Stimulated activated CD4-positive, alpha-beta T cell treated with anti-CD3 and anti-CD28 coated beads, Interleukin-15, amount 100 ng/mL, for 24 hours (primary cell): ENCODE results near the gene MIER1.
A peak's percentile ranks its signal among the peaks of the same experiment; 100 is the strongest.
"Not testable (repeated sequence)": the region's sequence is repeated elsewhere in the genome, so short reads cannot be mapped to it uniquely, and the experiment has no call there.

Experiments used
- DNase-seq: peaks from one replicate; pipeline ENCODE4 v3.0.0-alpha.2; 2020

The MIER1 gene

DNA sequence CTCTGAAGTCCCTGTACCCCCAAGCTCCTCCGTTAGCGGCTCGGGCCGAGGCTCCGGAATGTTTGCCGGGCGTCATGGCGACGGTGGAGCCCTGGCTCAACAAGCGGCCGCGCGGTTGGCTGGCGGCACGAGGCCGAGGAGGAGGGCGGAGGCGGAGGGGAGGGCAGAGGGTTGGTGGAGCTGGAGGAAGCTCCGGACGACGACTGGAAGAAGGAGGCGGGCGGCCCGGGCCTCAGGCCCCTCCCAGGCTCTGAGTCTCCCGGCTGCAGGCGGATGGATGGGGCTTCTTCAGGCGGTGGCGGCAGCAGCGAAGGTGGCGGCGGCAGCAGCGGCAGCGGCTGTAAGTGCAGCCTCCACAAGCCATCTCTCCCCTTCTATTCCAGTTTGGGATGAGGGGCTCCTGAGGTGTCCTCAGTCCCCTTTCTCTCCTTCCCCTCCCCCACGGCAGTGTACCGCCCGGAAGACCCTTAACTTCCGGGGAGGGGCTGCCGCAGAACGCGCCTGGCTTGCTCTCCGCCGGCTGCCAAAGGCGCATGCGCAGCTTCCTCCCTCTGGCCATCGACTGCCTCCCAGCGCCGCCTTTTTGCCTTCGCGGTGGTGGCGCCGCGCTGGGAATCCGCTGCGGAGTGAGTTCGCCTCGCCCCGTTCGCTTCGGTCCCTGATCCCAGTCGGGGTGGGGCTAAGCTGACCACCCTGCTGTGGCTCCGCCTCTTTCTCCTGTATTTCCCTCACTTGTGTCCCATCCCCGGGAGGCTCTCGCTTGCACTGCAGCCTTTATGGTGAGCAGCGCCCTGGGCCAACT lies at the start of gene MIER1, which contains the start of gene DNAI4:
TSS of gene MIER1 (plus strand) at position 235 of the 802 bp plus-strand sequence. CDS start at position 274, 39 bp downstream.
TSS of gene DNAI4 (minus strand) at position 101 of the 802 bp plus-strand sequence. CDS start at position 76, 25 bp downstream.
- DNase-seq = peak; percentile 99

DNA sequence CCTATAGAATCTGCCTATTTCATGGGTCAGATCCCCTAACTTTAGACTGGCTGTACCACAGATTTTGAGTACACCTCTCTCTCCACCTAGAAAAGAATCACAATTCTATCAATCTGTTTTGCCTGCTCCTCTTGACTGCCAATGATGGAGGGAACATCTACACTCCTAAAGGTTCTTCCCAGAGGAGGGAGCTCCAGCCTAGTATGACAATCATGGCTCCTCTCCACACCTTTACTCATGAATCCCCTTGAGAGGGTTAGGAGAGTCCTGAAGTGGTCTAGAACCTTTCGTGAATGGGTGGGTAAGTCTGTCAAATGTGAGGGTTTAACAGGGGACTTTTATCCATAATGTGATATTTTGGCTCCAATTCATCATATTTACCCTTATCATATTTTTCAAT lies 48.1 kb upstream of the MIER1 start:
- no peak for DNase-seq

DNA sequence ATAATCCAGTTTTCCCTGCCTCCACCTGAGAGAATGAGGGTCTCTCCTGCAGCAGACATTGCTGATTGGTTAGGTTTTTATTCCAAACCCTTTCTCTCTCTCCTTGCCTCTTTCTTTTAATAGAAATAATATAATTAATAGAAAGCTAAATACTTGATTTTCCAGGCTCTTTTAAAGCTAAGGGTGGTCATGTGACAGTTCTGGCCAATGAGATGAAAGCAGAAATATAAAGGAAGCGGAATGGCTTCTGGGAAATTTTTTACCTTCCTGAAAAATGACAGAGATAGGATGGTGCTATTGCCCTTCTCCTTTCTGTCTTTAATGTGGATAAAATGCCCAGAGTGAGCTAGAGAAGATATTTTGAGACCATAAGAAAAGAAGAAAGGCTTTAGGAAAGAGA lies 35.8 kb upstream of the MIER1 start:
- no peak for DNase-seq

DNA sequence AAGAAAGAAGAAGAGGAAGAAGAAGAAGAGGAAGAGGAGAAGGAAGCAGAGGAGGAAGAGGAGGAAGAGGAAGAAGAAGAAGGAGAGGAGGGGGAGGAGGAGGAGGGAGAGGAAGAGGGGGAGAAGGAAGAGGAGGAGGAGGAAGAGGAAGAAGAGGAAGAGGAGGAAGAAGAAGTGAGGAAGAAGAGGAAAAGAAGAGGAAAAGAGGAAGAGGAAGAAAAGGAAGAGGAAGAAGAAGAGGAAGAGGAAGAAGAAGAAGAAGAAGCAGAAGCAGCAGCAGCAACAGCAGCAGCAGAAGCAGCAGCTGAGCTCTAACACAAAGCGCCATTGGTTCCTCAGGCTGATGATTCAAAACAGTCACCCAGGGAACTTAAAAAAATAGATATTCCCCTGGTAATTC lies 34.2 kb upstream of the MIER1 start:
- no peak for DNase-seq

DNA sequence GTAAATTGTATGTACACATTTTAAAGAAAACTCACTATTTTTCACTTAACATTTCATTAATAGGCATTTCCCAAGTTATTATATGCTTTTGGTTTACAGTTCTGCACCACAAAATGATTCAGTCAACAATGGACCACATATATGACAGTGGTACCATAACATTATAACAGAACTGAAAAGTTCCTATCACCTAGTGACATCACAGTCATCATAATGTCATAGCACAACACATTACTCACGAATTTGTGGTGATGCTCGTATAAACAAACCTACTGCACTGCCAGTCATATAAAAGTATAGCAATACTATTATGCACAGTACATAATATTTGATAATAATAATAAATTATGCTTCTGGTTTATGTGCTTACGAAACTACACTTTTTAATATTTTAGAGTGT lies 31.1 kb upstream of the MIER1 start:
- DNase-seq = no peak

DNA sequence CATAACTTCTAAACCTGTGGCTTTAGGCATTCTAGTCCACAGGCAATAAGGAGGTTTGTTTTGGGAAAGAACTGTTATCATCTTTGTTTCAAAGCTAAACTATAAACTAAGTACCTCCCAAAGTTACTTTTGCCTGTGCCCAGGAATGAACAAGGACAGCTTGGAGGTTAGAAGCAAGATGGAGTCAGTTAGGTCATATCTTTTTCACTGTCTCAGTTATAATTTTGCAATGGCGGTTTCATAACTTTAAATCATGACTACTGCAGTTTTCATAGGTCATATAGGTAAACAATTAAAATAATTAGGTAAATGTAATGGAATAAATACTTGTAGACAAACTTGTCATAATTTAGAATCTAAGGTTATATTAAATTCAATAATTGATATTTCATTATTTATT lies 9.6 kb upstream of the MIER1 start:
- not testable (repeated sequence) for DNase-seq

DNA sequence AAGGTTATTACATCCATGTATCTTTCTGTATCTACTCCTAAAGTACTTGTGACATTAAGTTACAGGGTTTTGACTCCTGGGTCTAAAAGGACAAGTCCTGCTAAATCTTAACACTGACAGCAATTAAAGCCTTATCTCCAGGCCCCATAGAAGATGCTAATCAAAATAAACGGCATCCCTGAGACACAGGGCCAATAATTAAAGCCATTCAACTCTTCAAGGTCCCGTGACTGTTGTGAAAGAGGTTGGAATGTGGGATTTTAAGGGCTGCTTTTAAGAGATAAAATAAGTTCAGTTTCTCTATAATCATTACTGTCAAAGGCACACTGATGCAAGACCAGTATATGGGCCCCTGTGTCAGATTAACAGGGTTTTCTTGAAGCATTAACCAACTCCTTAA lies 8.5 kb upstream of the MIER1 start:
- DNase-seq = no peak

DNA sequence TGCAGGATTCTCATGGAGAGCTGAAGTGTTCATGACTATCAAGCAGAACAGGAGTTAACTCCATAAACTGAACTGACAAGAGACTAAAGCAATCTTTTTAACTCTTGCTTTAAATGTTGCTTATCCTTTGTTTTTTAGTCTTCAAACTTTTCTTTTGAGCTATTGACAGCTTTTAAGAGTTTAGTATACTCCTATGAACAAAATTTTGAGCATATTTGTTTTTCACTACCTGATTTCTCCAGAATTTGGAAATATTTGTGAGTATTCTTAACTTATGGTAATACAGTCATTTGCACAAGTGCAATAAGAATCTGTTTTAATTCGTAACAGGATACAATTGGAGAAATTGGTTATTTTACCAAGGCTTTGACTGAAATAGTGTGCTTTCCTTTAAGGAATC lies 7.3 kb upstream of the MIER1 start:
- no peak for DNase-seq

DNA sequence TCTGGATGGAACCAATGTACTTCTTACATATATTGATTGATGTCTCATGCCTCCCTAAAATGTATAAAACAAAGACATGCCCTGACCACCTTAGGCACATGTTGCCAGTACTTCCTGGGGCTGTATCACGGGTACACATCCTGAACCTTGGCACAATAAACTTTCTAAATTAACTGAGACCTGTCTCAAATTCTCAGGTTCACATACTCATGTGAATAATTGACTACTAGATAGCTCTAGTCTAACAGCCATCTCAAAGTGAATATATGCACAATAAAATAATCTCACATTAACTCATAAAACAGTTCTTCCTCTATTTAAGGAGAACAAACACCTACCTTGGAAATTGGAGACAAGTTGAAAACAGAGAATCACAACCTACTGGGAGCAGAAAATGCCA lies 5.7 kb upstream of the MIER1 start:
- DNase-seq = no peak

DNA sequence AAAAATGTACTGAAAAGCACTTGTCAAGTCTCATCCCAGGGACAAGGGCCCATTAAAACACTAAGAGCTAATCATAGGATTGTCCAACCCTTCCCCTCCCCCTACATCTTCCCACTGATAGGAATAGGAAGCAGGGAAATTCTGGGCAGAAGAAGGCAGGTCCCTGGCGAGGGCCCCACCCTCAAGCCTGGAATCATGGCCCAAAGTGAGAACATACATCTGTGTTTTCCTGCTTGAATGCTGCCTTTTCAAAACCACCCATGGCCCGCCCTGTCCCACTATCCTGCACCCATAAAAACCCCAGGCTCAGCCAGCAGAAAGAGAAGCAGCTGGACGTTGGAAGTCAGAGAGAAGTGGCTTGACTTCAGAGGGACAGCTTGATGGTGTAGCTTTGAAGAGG lies 5.0 kb upstream of the MIER1 start:
- DNase-seq = no peak

DNA sequence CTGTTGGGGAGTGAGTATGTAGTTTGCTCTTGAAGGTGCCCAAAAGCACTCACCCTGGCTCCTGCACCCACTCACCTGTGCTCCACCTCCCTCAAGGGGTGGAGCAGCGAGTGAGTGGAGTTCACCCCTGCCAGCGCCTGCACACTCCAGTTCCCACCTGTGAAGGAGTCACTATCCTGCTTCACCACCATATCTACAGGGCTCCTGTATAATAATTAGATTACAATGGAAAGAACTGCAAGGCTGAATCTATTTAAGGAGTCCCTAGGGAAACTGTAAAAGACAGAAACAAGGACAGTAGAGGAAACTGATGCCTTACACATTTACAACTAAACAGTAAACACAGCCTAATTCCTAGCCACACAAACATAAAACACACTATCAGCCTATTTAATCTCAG lies 4.2 kb upstream of the MIER1 start:
- DNase-seq = no peak

DNA sequence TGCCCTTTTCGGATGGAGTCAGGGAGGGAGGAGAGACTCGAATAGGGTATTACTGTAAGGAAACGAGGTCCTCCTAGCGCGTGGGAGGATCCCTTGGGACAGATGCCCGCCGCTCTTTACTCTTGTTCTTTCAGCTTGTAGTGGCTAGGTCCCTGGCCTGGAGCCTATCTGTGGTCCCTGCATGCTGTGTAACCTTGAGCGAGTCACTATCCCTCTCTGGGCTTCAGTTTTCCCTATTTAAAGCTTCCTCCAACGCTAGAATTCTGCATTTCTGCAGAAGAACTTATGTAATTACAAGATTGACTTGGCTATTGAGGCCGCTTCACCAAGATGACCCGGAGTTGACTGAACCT lies 744 bp downstream of the MIER1 start:
- DNase-seq = no peak

DNA sequence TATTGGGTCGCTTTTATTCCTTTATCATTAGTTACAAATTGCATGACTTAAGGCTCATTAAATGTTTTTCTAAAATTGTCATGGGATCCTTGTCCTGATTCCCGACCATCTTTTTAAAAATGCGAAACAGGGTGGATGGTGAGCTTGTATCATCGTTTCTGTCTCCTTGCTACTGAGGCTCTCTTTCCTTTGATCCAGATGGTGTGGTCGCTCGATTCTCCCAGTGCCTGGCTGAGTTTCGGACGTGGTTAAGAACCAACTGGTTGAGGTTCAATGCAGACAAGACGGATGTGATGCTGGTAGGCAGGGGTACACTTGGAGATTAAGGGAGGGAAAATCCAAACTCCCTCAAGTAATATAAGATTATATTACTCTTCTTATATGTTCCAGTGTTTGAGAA lies 1.2 kb downstream of the MIER1 start:
- no peak for DNase-seq

DNA sequence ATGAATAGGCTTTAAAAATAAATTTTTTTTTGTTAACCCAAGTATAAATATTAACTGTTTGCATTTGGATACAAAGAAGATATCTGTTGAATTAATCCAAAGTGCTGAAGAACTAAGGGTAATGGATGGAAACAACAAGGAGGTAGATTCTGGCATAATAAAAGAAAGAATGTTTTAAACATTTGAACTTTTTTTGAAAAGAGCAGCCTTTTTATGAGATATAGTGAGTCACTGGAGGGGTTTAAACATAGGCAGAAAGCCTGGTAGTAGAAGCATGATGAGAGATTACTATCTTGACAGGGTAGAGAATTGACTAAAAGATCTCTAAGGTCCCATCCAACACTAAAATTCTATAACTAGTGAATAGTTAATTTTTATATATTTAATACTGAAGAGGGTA lies 2.7 kb downstream of the MIER1 start:
- no peak for DNase-seq

DNA sequence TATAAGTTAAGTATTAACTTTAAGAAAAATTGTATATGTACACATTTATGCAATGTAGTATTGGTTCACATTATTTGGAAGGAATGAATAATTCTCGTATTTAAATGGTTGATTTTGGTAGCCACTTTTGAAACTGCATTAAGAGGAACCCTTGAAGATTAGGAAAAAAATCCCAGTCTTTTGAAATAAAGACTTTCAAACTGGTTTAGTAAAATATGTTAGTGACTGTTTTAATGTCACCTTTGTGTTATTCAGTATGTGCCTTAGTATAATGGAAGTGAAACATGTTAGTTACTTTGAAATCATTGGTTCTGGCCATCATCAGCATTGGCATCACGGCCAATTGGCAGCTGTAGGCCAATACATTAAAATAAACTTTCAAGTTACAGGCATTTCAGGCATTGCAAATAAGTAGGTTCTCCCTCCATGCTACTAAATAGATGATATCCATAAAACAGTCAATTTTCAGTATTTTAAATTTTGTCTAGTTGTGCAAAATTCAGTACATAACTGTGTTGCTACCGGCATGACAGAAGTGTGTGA lies 4.4 kb downstream of the MIER1 start:
- DNase-seq = no peak

DNA sequence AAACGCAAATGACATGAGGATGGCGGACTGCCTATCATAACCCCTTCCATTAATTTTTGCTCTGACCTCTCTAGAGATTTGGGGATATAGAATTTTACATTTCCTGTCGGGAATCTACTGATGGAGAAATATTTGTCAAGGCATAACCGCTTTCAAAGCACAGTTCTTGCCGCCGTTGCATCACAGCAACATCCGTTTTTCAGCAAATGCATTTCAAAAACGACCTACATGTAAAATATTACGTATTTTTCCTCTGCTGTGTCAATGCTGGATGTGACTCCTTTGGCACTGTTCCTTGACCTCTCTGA lies 4.9 kb downstream of the MIER1 start:
- DNase-seq = no peak

DNA sequence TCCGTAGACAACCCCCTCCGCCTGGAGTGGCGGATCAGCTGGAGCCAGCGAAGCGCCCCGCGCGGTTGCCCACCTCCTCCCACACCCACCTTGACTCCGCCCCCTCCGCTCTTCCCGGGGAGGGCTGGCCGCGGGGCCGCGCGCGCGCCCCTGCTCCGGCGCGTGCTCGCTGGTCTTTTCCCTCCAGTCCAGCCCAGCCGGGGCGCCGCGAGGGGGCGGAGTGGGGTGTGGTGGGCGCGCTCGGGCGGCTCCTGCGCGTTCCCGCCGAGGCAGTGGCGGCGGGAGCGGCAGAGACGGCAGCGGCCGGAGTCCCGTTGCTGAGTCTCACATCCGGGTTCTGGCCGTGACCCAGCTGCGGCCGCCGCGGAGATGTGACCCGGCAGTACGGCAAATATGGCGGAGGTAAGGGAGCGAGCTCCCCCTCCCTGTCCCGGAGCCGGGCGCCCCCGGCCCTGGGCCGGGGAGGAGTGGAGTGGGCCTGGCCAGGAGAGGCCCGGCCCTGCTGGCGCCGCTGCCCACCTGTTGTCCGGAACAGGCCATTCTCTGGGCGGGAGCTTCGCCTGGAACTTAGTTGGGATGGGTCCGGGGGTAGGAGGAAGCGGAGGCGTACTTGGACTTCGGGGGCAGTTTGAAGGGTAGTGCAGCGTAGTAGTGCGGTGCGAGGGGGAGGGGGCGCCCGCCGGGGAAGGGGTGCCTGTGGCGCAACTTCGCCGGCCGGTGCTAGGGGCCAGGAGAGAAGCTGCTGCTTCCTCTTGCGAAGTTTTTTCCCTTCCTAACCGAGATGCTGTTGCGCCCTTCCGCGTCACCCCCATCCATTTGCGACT lies 5.4 kb downstream of the MIER1 start:
- peak; percentile 95 for DNase-seq

DNA sequence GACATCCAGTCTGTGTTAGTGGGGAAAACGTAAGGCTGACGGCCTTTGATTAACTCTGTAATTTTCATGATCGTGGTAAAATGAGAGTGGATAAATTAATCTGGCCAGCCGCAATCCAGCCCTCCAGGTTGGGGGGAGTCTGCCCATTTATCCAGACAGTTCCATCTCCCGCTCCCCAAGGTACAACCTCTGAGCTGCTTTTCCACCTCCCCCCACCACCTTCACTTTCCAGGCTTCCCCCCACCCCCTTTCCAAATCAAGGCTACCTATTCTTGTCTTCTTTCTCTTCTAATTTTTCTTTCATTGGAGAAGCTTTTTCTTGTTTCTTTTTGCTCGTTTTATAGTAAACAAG lies 6.0 kb downstream of the MIER1 start:
- DNase-seq = no peak

DNA sequence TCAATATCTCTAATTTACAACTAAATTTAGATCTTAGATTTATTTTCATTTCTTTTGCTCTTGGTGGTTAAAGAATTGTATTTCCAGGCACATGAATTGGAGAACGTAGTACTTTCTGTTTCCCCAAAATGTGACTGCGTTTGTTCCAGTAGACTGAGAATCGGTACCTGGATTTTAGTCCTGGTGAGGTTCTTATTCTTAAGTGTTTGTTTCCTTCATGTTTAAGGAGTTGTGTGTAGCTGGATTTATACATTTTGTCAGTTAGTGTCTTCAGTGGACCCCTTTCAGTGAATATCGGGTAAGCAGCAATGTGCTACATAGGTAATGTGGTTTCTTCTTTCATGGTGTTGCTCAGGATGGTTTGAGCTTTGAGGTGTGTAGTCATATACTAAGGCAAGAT lies 6.8 kb downstream of the MIER1 start:
- no peak for DNase-seq

DNA sequence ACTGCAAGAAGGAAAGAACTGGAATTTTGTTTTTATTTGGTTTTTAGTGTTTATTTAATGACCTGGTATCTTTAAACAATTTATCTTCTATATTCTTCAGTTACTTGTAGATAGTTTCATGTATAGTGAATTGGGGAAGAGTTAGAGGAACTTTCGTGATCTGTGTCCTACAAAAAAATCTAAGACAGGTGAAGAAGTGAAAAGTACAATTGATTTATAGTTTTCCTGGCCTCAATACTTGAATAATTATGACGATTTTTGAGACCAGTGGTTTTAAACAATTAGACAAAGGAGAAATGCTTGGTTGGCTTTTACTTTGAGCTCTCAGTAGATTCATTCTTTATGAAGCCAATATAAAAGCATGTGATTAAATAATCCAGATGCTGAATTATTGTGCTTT lies 7.5 kb downstream of the MIER1 start:
- no peak for DNase-seq

DNA sequence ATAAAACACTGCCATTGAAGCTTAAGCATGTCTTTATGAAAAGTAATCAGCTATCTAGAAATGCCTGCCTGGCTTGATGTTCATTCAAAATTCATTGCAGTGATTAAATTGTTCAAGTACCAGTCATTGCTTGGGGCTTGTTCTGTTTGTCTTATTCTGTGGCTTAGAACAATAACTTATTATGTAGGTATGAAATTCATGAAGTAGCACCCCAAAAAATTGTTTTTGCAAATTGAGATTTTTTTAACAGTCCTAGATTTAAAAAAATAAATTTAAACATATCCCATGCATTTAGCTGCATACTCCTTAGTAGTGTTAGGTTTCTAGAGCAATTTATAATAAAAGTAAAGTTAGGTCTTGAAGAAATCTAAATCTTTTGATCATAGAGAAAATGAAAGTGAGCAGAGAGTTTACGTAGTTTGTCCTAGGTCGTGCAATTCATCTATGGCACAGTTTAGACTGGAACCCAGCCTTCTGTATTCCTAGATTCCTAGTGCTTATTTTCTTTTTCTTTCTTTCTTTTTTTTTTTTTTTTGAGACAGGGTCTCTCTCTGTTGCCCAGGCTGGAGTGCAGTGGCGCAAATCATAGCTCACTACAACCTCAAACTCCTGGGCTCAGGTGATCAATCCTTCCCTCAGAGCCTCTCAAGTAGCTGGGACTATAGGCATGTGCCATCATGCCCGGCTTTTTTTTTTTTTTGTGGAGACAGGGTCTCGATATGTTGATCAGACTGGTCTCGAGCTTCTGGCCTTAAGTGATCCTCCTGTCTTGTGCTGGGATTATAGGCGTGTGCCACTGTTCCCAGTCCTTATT lies 9.3 kb downstream of the MIER1 start:
- no peak for DNase-seq

DNA sequence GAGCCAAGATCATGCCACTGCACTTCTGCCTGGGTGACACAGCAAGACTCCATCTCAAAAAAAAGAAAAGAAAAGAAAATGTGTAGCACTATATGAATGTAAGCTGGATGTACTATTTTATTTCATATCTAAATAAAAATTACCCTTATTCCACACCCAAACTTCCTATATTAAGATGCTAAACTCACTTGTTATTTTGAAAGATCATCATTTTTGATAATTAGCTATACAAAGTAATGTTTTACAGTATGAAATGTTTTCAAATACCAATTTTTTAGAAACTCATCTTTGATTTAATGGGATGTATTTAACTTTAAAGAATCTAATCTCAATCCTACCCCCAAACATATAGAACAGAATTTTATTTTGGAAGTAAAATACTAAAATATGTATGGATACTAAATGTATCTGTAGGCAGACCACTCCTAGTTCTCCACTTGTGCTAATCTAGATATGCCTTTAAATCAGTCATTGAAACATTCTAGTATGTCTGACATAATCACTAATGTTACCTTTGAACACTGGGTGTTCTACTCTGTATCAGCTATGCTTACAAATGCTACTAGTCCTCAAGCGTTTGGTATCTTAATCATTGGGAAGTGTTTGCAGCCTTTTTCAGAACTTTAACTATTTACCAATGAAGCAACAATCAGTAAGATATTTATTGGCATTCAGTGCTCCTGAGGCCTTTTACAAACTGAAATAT lies 12.9 kb downstream of the MIER1 start:
- no peak for DNase-seq

DNA sequence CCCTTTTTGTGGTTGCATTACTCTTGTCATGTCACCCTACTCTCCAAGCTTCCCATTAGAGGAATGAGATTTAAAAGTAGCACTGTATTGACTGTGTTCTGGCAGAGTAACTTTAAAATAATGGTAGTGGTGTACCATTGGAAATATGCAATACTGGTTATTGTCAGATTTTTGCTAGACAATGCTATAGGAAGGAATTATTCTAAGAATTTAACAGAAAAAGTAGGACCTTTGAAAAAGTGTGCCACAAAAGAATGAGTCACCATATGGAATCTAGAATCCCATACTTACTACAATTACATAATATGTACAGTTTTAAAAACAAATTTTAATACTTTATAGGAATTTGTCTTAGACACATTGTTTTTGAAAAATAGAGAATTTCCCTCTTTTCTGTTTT lies 13.8 kb downstream of the MIER1 start:
- DNase-seq = no peak
